ENCODE results near the gene RELCH. TPM values are rescaled to one million over a fixed set of nuclear protein-coding genes. Genes with fewer than 3 reads are reported as not detected.

Gene RELCH
- total and polyA plus RNA-seq, 9 donors: 11.2 to 32.7 (median 23.6) TPM

DNA sequence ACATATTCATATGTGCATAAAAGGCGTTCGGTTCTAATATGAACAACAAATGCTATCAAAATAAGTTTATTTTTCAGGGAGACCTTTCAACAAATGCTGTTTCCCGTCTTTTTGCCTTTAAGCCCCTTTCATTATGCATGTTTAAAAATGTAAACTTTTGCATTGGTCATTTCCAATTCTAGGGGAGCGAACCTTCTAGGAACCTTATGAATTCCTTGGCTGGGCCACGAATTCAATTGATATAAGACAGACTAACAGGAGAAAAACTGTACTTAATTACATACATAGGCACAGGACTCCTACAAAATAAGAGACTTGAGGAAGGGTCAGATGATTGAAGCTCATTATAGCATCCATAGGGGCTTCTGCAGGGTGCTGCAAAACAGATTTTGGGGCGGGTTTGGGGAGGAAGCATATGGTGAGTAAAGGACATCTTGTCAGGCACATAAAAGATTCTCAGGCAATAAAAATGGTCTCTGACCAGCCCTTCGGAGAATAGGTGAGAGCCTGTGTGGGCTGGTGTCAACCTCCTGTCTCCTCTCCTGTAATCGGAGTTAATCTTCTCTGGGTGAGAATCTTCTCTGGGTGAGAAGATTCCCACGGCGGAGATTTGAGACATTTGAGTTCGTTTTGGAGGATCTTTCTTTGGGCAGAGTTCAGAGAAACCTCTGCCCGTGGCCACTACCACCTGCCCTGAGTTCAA is 139.7 kb downstream of the RELCH start:
- WGBS, 3 donors: 25 to 29% (median 29%) methylated on average over 11 to 12 of the region's 12 CpGs
- H3K27me3 ChIP-seq: peaks cover 3% of the 10 kb centered on the region
- H3K36me3 ChIP-seq: no peaks in the 10 kb centered on the region
- no peak for DNase-seq
- H3K9me3 ChIP-seq: no peaks in the 10 kb centered on the region
- no peak overlapping the region for H3K4me3 ChIP-seq
- peaks cover 4% of the 10 kb centered on the region for H3K4me1 ChIP-seq (ENCODE audit: insufficient read depth)
- H3K27ac ChIP-seq: no peak overlapping the region
- intact Hi-C loops (cut with DNase I): no loop called here
- TF ChIP-seq EP300 (IDR thresholded peaks at IDR 0.05) (no peak), POLR2A (IDR thresholded peaks at IDR 0.05) (no peak)
- TF ChIP-seq, protein P1, sequence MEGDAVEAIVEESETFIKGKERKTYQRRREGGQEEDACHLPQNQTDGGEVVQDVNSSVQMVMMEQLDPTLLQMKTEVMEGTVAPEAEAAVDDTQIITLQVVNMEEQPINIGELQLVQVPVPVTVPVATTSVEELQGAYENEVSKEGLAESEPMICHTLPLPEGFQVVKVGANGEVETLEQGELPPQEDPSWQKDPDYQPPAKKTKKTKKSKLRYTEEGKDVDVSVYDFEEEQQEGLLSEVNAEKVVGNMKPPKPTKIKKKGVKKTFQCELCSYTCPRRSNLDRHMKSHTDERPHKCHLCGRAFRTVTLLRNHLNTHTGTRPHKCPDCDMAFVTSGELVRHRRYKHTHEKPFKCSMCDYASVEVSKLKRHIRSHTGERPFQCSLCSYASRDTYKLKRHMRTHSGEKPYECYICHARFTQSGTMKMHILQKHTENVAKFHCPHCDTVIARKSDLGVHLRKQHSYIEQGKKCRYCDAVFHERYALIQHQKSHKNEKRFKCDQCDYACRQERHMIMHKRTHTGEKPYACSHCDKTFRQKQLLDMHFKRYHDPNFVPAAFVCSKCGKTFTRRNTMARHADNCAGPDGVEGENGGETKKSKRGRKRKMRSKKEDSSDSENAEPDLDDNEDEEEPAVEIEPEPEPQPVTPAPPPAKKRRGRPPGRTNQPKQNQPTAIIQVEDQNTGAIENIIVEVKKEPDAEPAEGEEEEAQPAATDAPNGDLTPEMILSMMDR (IDR thresholded peaks at IDR 0.05): no peak

DNA sequence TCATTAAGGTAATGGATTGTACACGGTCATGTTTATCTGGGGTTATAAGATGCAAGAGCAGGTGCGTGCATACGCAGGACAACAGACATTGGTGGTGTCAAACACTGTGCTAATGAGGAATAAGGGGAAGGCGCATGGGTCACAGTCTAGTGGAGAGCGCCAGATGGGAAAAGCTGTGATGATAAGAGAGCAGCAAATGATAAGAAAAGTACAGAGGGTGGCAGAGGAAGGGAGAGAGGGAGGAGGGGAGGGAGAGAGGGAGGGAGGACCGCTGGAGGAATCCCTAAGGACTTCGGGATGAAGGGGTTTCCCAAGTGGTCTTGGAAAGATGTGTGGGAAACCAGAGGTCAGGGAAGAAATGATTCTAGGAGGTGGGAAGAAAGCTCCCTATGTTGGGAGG is 140.9 kb downstream of the RELCH start:
- H3K27me3 ChIP-seq: peaks cover 3% of the 10 kb centered on the region
- H3K4me3 ChIP-seq: no peak overlapping the region
- TF ChIP-seq, protein P1 (IDR thresholded peaks at IDR 0.05): no peak
- no peak for TF ChIP-seq POLR2A (IDR thresholded peaks at IDR 0.05)
- no peaks in the 10 kb centered on the region for H3K36me3 ChIP-seq
- intact Hi-C loops (cut with DNase I): no loop called here
- DNase-seq: no peak
- peaks cover 4% of the 10 kb centered on the region for H3K4me1 ChIP-seq (ENCODE audit: insufficient read depth)
- no peaks in the 10 kb centered on the region for H3K9me3 ChIP-seq
- 59 to 72% (median 67%) methylated on average over 7 of the region's 7 CpGs for WGBS, 3 donors
- no peak overlapping the region for H3K27ac ChIP-seq

- TF ChIP-seq, protein P1 (IDR thresholded peaks at IDR 0.05): no peak
- no peak for TF ChIP-seq EP300 (IDR thresholded peaks at IDR 0.05)
- no peak for TF ChIP-seq POLR2A (IDR thresholded peaks at IDR 0.05)
- intact Hi-C loops (cut with DNase I): no loop called here
- no peak overlapping the region for H3K27ac ChIP-seq
These were observed 141.8 kb downstream of the RELCH start for GRCh38 chr18:62328586-62329525.

GRCh38 chr18:62329691-62330454 is 142.8 kb downstream of the RELCH start:
- Histone ChIP-seq H3K36me3 (no peaks in the 10 kb centered on the region), H3K4me1 (ENCODE audit: insufficient read depth) (peaks cover 4% of the 10 kb centered on the region), H3K9me3 (no peaks in the 10 kb centered on the region), H3K4me3 (no peak overlapping the region), H3K27me3 (peaks cover 3% of the 10 kb centered on the region), H3K27ac (no peak overlapping the region)
- DNase-seq: no peak
- TF ChIP-seq, protein P1 (IDR thresholded peaks at IDR 0.05): no peak
- TF ChIP-seq POLR2A (IDR thresholded peaks at IDR 0.05) (no peak), EP300 (IDR thresholded peaks at IDR 0.05) (no peak)
- 35 to 45% (median 41%) methylated on average over 15 of the region's 15 CpGs for WGBS, 3 donors
- intact Hi-C loops (cut with DNase I): no loop called here

More at GRCh38 chr18:62328586-62329525, 141.8 kb downstream of the RELCH start:
- Histone ChIP-seq H3K4me1 (ENCODE audit: insufficient read depth) (peaks cover 4% of the 10 kb centered on the region), H3K27me3 (peaks cover 3% of the 10 kb centered on the region), H3K9me3 (no peaks in the 10 kb centered on the region), H3K4me3 (no peak overlapping the region), H3K36me3 (no peaks in the 10 kb centered on the region)
- WGBS, 3 donors: 73 to 82% (median 80%) methylated on average over 6 of the region's 6 CpGs
- no peak for DNase-seq

Measured in ovary (tissue), 9 donors.